ENCODE data around the gene CRBN.

DNA sequence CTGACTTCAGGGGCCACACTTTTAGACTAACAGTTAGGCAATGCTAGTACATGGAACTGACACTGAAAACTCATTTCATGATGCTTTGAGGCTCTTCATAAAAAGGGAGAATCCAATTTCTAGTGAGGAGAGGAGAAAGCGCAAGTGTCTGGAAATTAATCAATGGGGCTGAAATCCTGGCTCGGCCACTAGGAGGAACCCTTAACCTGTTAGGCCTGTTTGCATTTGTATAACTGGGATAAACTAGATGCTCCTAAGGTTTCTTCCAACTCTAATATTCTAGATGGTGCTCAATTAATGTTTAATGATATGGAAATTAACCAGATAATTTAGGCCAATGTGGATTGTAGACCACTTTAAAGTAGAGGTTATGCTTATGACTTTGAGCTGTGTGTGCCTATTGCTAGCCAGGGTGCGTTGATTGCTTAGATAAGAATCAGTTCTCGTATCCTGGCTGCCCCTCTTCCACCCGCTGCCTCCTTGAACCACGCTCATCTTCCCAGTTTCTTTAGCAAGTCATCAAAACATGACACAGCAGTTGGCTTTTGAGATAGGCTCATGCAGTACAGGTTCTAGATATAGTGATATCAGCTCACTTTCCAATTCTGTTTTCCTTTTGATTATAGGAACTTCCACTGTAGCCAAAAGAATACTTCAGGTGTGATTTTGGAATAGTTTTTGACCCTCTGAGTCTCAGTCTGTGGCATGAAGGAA lies 16.8 kb upstream of the CRBN start:
- no peak for TF ChIP-seq POLR2AphosphoS5 (IDR thresholded peaks at IDR 0.05; ENCODE audit: borderline replicate concordance, low read depth, low read length)
- no peak for TF ChIP-seq EZH2 (IDR thresholded peaks at IDR 0.05)
- no peak for TF ChIP-seq FOXP2 (optimal IDR thresholded peaks at IDR 0.05; ENCODE audit: control extremely low read depth, extremely low read length, insufficient read depth)
